K562 (cell line): ENCODE results near the gene ECHDC1. TPM values are rescaled to one million over a fixed set of nuclear protein-coding genes. Genes with fewer than 3 reads are reported as not detected.

Source experiments
- ATF1 ChIP-seq, 2 experiments: fragments of 450-650 bp in 1 of 2; IDR thresholded peaks; 2 replicates each; pipeline ENCODE4 v1.6.1; 2016; ENCODE audit warnings: missing compliant biosample characterization in 1 of 2, missing genetic modification characterization in 1 of 2
- JUND ChIP-seq, 2 experiments: IDR thresholded peaks; 2 replicates in 1 of 2; 3 replicates in 1 of 2; pipeline ENCODE4 v1.6.1; 2011; ENCODE audit warnings: borderline replicate concordance in 2 of 2, low read depth in 2 of 2, low read length in 2 of 2, improper control_type of control experiment in 1 of 2, missing biosample characterization in 1 of 2, missing genetic modification characterization in 1 of 2, missing genetic modification reagents in 1 of 2
- MCM5 ChIP-seq: fragments of 450-650 bp; IDR thresholded peaks from 2 replicates; pipeline ENCODE4 v1.6.1; 2016; ENCODE audit warnings: low read depth
- MYBL2 ChIP-seq, 2 experiments: fragments of 450-650 bp in 1 of 2; sonication (generic) in 1 of 2; formaldehyde crosslinking in 1 of 2; IDR thresholded peaks; 2 replicates each; pipeline versions ENCODE4 v1.6.1 to v1.8.1; 2017 to 2022; ENCODE audit warnings: borderline replicate concordance in 1 of 2, inconsistent platforms in 1 of 2, low read depth in 1 of 2, mild to moderate bottlenecking in 1 of 2, missing genetic modification reagents in 1 of 2, moderate library complexity in 1 of 2
- NONO ChIP-seq, 2 experiments: fragments of 200-400 bp in 1 of 2; fragments of 450-650 bp in 1 of 2; formaldehyde crosslinking in 1 of 2; IDR thresholded peaks; 2 replicates each; pipeline ENCODE4 v1.6.1; 2017; ENCODE audit warnings: low read depth in 2 of 2, mild to moderate bottlenecking in 2 of 2, moderate library complexity in 2 of 2, low read length in 1 of 2
- NR2C2 ChIP-seq, 2 experiments: fragments of 200-800 bp in 1 of 2; sonication (Bioruptor generic) in 1 of 2; sonication (generic) in 1 of 2; formaldehyde crosslinking in 1 of 2; IDR thresholded peaks; 2 replicates each; pipeline versions ENCODE4 v1.6.1 to v1.8.0; 2016 to 2022; ENCODE audit warnings: mild to moderate bottlenecking in 1 of 2, missing compliant biosample characterization in 1 of 2, missing genetic modification characterization in 1 of 2, missing genetic modification reagents in 1 of 2
- RB1 ChIP-seq: fragments of 450-650 bp; IDR thresholded peaks from 2 replicates; pipeline ENCODE4 v1.6.1; 2017; ENCODE audit warnings: low read depth, mild to moderate bottlenecking
- SAFB ChIP-seq: fragments of 200-400 bp; formaldehyde crosslinking; IDR thresholded peaks from 2 replicates; pipeline ENCODE4 v1.6.1; 2017; ENCODE audit warnings: low read depth, low read length, borderline replicate concordance
- SP1 ChIP-seq: sonication (generic); formaldehyde crosslinking; IDR thresholded peaks from 2 replicates; pipeline ENCODE4 v1.8.1; 2022; ENCODE audit warnings: mild to moderate bottlenecking, missing genetic modification reagents
- TBL1XR1 ChIP-seq, 2 experiments: IDR thresholded peaks; 2 replicates each; pipeline ENCODE4 v1.6.1; 2012; ENCODE audit warnings: improper control_type of control experiment in 2 of 2, low read length in 2 of 2, mild to moderate bottlenecking in 1 of 2
- TFE3 ChIP-seq: fragments of 450-650 bp; formaldehyde crosslinking; IDR thresholded peaks from 2 replicates; pipeline ENCODE4 v1.4.0; 2020; ENCODE audit warnings: mild to moderate bottlenecking, mixed read lengths
- THRAP3 ChIP-seq: fragments of 450-650 bp; IDR thresholded peaks from 2 replicates; pipeline ENCODE4 v1.6.1; 2016; ENCODE audit warnings: mild to moderate bottlenecking, inconsistent platforms, borderline replicate concordance
- UBTF ChIP-seq, 2 experiments: IDR thresholded peaks; 2 replicates each; pipeline ENCODE4 v1.6.1; 2012; ENCODE audit warnings: improper control_type of control experiment in 2 of 2, low read depth in 2 of 2, low read length in 2 of 2, borderline replicate concordance in 1 of 2
- YBX1 ChIP-seq: fragments of 450-650 bp; IDR thresholded peaks from 2 replicates; pipeline ENCODE4 v1.7.1; 2016; ENCODE audit warnings: mild to moderate bottlenecking
- YY1 ChIP-seq, 3 experiments: IDR thresholded peaks; 2 replicates each; pipeline ENCODE4 v1.6.1; 2011; ENCODE audit warnings: low read length in 2 of 3, mild to moderate bottlenecking in 2 of 3, moderate library complexity in 2 of 3, borderline replicate concordance in 1 of 3, control low read depth in 1 of 3, low read depth in 1 of 3; ENCODE audit not compliant: insufficient read depth in 3 of 3, insufficient replicate concordance in 2 of 3, control insufficient read depth in 1 of 3, insufficient read length in 1 of 3; ENCODE audit errors: extremely low read depth in 1 of 3
- ZNF311 ChIP-seq: fragments of 250-450 bp; sonication (Bioruptor Pico); IDR thresholded peaks from 2 replicates; pipeline ENCODE4 v1.4.0; 2020; ENCODE audit warnings: mild to moderate bottlenecking, moderate library complexity
- ZNF639 ChIP-seq, 2 experiments: fragments of 200-800 bp in 1 of 2; sonication (Bioruptor generic) in 1 of 2; sonication (generic) in 1 of 2; formaldehyde crosslinking in 1 of 2; IDR thresholded peaks in 1 of 2; conservative IDR thresholded peaks in 1 of 2; 2 replicates each; pipeline versions ENCODE4 v1.5.0 to v1.6.1; 2016 to 2020; ENCODE audit warnings: missing compliant biosample characterization in 1 of 2, missing genetic modification characterization in 1 of 2, missing genetic modification reagents in 1 of 2
- polyA plus RNA-seq, 8 experiments: library from polyadenylated mRNA; depleted of rRNA in 4 of 8; stranded (reverse) in 5 of 8; unstranded in 3 of 8; fragments of >200 nt; fragmentation: Nextera tagmentation in 2 of 8; fragmentation: Illumina TruSeq in 1 of 8; extraction: Ambion mirVana in 2 of 8; extraction: Trizol in 1 of 8; gene quantifications; 2 replicates each; pipeline versions ENCODE4 v1.2.1 to v1.2.3, GENCODE V29; 2011 to 2014; ENCODE audit warnings: inconsistent platforms in 1 of 8, missing spikeins in 1 of 8
- total RNA-seq, 7 experiments: library from RNA; depleted of rRNA in 6 of 7; stranded (reverse); fragments of >200 nt in 6 of 7; fragmentation: Illumina TruSeq in 2 of 7; extraction: Trizol in 2 of 7; gene quantifications; 2 replicates each; pipeline versions ENCODE4 v1.2.1 to v1.2.3, GENCODE V29; 2011 to 2021; ENCODE audit warnings: low replicate concordance in 1 of 7

Gene ECHDC1
- total and polyA plus RNA-seq, 9 of the 15 experiments (the other 6 are each of a cell fraction or from before 2014, with no cell fraction given): 58.0 to 105 (median 78.6) TPM

GRCh38 chr6:127342946-127343808 is at the start of gene ECHDC1 (continued):
- TF ChIP-seq NONO (IDR thresholded peaks at IDR 0.05; ENCODE audit: low read depth in 2 of 2, low read length in 1 of 2) (no peak), MYBL2 (IDR thresholded peaks at IDR 0.05; ENCODE audit: low read depth) (peak; percentile 39; the same call in 1 of the 2 replicates), MYBL2 (CRISPR knock-in tag; IDR thresholded peaks at IDR 0.05; ENCODE audit: borderline replicate concordance) (no peak), ZNF639 (CRISPR knock-in tag; conservative IDR thresholded peaks at IDR 0.05 in 1 of 2, IDR thresholded peaks at IDR 0.05 in 1 of 2) (0 out of 4 replicates have a peak, but pooled peaks of 1 of the 2 experiments have one; percentile 18), RB1 (peak; percentile 20), MCM5 (no peak), SAFB (no peak), JUND (IDR thresholded peaks at IDR 0.05; ENCODE audit: borderline replicate concordance, low read depth, low read length) (0 out of 2 replicates have a peak, but pooled peaks have one; percentile 8), JUND (tag; IDR thresholded peaks at IDR 0.05; ENCODE audit: borderline replicate concordance, low read depth, low read length) (no peak), UBTF (IDR thresholded peaks at IDR 0.05; ENCODE audit: borderline replicate concordance in 1 of 2, low read depth in 2 of 2, low read length in 2 of 2) (peak in 1 of 2 experiments; percentile 88; a peak in 2 of 4 replicates), YBX1 (no peak), SP1 (CRISPR knock-in tag) (no peak), ZNF311 (CRISPR knock-in tag) (no peak), NR2C2 (CRISPR knock-in tag; IDR thresholded peaks at IDR 0.05) (no peak), NR2C2 (tag; IDR thresholded peaks at IDR 0.05) (peak; percentile 89), TFE3 (peak; percentile 48; the same call in 1 of the 2 replicates), YY1 (IDR thresholded peaks at IDR 0.05; ENCODE audit: borderline replicate concordance in 1 of 3, control insufficient read depth in 1 of 3, extremely low read depth in 1 of 3, insufficient read depth in 3 of 3, insufficient read length in 1 of 3, insufficient replicate concordance in 2 of 3, low read depth in 1 of 3, low read length in 2 of 3) (peak in 1 of 3 experiments; percentile 41), ATF1 (CRISPR knock-in tag; IDR thresholded peaks at IDR 0.05) (no peak), ATF1 (tag; IDR thresholded peaks at IDR 0.05) (peak; percentile 90), THRAP3 (0 out of 2 replicates have a peak, but pooled peaks have one; percentile 12), TBL1XR1 (IDR thresholded peaks at IDR 0.05; ENCODE audit: low read length in 2 of 2) (peak; percentile 38 to 56; a peak in 3 of 4 replicates)
